ENCODE data around the gene NPHP4. TPM values are rescaled to one million over a fixed set of nuclear protein-coding genes. Genes with fewer than 3 reads are reported as not detected.

NPHP4 gene
- total RNA-seq, 1 experiment from 2014 or later = 3.9 TPM

GRCh38 chr1:6011161-6011945 is 19.1 kb upstream of the NPHP4 start:
- no peaks in the 10 kb centered on the region for H3K36me3 ChIP-seq (ENCODE audit: insufficient read depth, low read length)
- no peaks in the 10 kb centered on the region for H3K27me3 ChIP-seq (ENCODE audit: low read length)
- no peak overlapping the region for H3K27ac ChIP-seq (ENCODE audit: low read length)
- H3K9ac ChIP-seq (ENCODE audit: low read length) = no peak overlapping the region
- no peaks in the 10 kb centered on the region for H3K9me2 ChIP-seq (replicated peaks; ENCODE audit: insufficient read depth, low read length)
- no peak overlapping the region for H2AFZ ChIP-seq (ENCODE audit: low read length)
- no peak overlapping the region for H3K4me3 ChIP-seq (ENCODE audit: low read length)
- H3K4me1 ChIP-seq (ENCODE audit: low read length) = peaks cover 5% of the 10 kb centered on the region
- no peak for DNase-seq
- H3K79me2 ChIP-seq (ENCODE audit: low read length) = no peaks in the 10 kb centered on the region
- peaks cover 11% of the 10 kb centered on the region; the same call in 1 of the 2 replicates for H4K20me1 ChIP-seq (ENCODE audit: insufficient read depth, low read depth, low read length)
- H3K9me3 ChIP-seq (ENCODE audit: low read length) = no peaks in the 10 kb centered on the region
- no peak overlapping the region for H3K4me2 ChIP-seq (ENCODE audit: low read depth, low read length, poor library complexity, severe bottlenecking)

DNA sequence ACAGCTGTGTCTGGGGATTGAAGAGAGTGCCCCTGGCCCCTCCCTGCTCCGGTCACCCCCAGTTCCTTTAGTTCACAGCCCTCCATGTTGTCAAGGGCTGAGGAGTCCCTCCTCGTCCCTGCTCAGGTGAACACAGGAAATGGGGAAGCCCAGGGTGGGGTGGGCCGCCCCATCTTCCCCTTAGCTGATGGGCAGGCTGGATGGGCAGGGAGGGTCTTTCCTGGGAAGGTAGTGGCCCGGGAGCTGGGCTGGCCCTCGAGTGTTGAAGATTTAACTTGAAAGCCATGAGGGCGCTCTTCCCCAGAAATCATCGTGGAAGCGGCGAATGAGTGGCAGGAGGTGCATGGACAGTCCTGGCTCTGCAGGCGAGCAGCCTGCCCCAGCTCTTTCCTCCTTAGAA is 18.3 kb upstream of the NPHP4 start:
- H3K9ac ChIP-seq (ENCODE audit: low read length) = no peak overlapping the region
- H2AFZ ChIP-seq (ENCODE audit: low read length) = no peak overlapping the region
- H3K27me3 ChIP-seq (ENCODE audit: low read length) = no peaks in the 10 kb centered on the region
- H3K79me2 ChIP-seq (ENCODE audit: low read length) = no peaks in the 10 kb centered on the region
- no peak for DNase-seq
- peaks cover 5% of the 10 kb centered on the region for H3K4me1 ChIP-seq (ENCODE audit: low read length)
- H3K4me3 ChIP-seq (ENCODE audit: low read length) = no peak overlapping the region
- H3K9me3 ChIP-seq (ENCODE audit: low read length) = no peaks in the 10 kb centered on the region
- no peaks in the 10 kb centered on the region for H3K9me2 ChIP-seq (replicated peaks; ENCODE audit: insufficient read depth, low read length)
- peaks cover 11% of the 10 kb centered on the region; the same call in 1 of the 2 replicates for H4K20me1 ChIP-seq (ENCODE audit: insufficient read depth, low read depth, low read length)
- no peak overlapping the region for H3K27ac ChIP-seq (ENCODE audit: low read length)
- no peaks in the 10 kb centered on the region for H3K36me3 ChIP-seq (ENCODE audit: insufficient read depth, low read length)
- H3K4me2 ChIP-seq (ENCODE audit: low read depth, low read length, poor library complexity, severe bottlenecking) = no peak overlapping the region

- Histone ChIP-seq H3K79me2 (ENCODE audit: low read length) (no peaks in the 10 kb centered on the region), H3K9me3 (ENCODE audit: low read length) (no peaks in the 10 kb centered on the region), H3K9me2 (replicated peaks; ENCODE audit: insufficient read depth, low read length) (no peaks in the 10 kb centered on the region), H3K4me3 (ENCODE audit: low read length) (no peak overlapping the region), H3K4me2 (ENCODE audit: low read depth, low read length, poor library complexity, severe bottlenecking) (no peak overlapping the region), H3K4me1 (ENCODE audit: low read length) (peaks cover 5% of the 10 kb centered on the region), H3K27me3 (ENCODE audit: low read length) (no peaks in the 10 kb centered on the region), H3K9ac (ENCODE audit: low read length) (no peak overlapping the region), H2AFZ (ENCODE audit: low read length) (no peak overlapping the region), H3K27ac (ENCODE audit: low read length) (no peak overlapping the region), H3K36me3 (ENCODE audit: insufficient read depth, low read length) (no peaks in the 10 kb centered on the region), H4K20me1 (ENCODE audit: insufficient read depth, low read depth, low read length) (peaks cover 11% of the 10 kb centered on the region; the same call in 1 of the 2 replicates)
- DNase-seq = no peak
Measured at GRCh38 chr1:6009120-6010040, 17.2 kb upstream of the NPHP4 start.

DNA sequence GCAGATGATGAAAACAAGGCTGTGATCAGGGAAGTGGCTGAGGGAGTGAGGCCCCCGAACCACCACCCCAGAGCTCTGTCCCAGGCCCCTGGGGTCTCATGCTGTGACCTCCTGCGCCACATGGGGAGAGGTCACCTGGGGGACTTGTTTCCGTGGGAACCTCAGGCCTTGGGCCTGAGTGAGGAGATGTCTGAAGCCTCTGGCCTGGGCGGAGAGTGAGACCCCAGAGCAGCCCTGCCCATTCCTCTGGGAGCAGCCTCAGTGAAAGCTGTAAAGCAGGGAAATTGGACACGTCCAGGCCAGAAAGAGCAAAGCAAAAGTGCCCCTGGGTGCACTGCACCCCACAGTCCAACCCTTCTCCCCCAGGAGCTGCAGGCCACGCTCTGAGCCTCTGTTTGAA is 16.5 kb upstream of the NPHP4 start:
- H3K4me1 ChIP-seq (ENCODE audit: low read length) = peaks cover 5% of the 10 kb centered on the region
- H3K79me2 ChIP-seq (ENCODE audit: low read length) = no peaks in the 10 kb centered on the region

DNA sequence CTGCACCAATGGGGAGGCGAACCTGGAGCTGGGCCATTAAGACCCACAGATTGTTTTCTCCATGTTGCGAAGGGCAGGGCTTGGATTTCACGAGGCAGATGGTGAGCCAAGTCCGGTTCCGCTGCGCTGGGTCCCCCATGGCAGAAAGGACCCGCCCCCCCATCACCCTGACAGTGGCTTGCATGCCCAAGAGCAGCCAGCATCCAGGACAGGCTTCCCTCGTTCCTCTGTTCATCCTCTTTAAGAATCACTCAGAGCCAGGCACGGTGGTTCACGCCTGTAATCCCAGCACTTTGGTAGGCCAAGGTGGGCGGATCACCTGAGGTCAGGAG is 15.8 kb upstream of the NPHP4 start:
- H3K79me2 ChIP-seq (ENCODE audit: low read length) = no peaks in the 10 kb centered on the region
- no peak overlapping the region for H3K9ac ChIP-seq (ENCODE audit: low read length)
- DNase-seq = no peak
- no peak overlapping the region for H3K4me2 ChIP-seq (ENCODE audit: low read depth, low read length, poor library complexity, severe bottlenecking)
- H3K27ac ChIP-seq (ENCODE audit: low read length) = no peak overlapping the region
- no peaks in the 10 kb centered on the region for H3K36me3 ChIP-seq (ENCODE audit: insufficient read depth, low read length)
- H3K27me3 ChIP-seq (ENCODE audit: low read length) = no peaks in the 10 kb centered on the region
- no peaks in the 10 kb centered on the region for H3K9me3 ChIP-seq (ENCODE audit: low read length)
- peaks cover 3% of the 10 kb centered on the region for H3K4me1 ChIP-seq (ENCODE audit: low read length)
- H3K9me2 ChIP-seq (replicated peaks; ENCODE audit: insufficient read depth, low read length) = no peaks in the 10 kb centered on the region
- peaks cover 15% of the 10 kb centered on the region; the same call in 1 of the 2 replicates for H4K20me1 ChIP-seq (ENCODE audit: insufficient read depth, low read depth, low read length)
- H2AFZ ChIP-seq (ENCODE audit: low read length) = no peak overlapping the region
- H3K4me3 ChIP-seq (ENCODE audit: low read length) = no peak overlapping the region

More for the DNA sequence above, 16.5 kb upstream of the NPHP4 start:
- Histone ChIP-seq H3K4me3 (ENCODE audit: low read length) (no peak overlapping the region), H3K27me3 (ENCODE audit: low read length) (no peaks in the 10 kb centered on the region), H3K9ac (ENCODE audit: low read length) (no peak overlapping the region), H4K20me1 (ENCODE audit: insufficient read depth, low read depth, low read length) (peaks cover 11% of the 10 kb centered on the region; the same call in 1 of the 2 replicates), H3K9me3 (ENCODE audit: low read length) (no peaks in the 10 kb centered on the region), H2AFZ (ENCODE audit: low read length) (no peak overlapping the region), H3K4me2 (ENCODE audit: low read depth, low read length, poor library complexity, severe bottlenecking) (no peak overlapping the region), H3K36me3 (ENCODE audit: insufficient read depth, low read length) (no peaks in the 10 kb centered on the region), H3K9me2 (replicated peaks; ENCODE audit: insufficient read depth, low read length) (no peaks in the 10 kb centered on the region), H3K27ac (ENCODE audit: low read length) (no peak overlapping the region)
- no peak for DNase-seq

DNA sequence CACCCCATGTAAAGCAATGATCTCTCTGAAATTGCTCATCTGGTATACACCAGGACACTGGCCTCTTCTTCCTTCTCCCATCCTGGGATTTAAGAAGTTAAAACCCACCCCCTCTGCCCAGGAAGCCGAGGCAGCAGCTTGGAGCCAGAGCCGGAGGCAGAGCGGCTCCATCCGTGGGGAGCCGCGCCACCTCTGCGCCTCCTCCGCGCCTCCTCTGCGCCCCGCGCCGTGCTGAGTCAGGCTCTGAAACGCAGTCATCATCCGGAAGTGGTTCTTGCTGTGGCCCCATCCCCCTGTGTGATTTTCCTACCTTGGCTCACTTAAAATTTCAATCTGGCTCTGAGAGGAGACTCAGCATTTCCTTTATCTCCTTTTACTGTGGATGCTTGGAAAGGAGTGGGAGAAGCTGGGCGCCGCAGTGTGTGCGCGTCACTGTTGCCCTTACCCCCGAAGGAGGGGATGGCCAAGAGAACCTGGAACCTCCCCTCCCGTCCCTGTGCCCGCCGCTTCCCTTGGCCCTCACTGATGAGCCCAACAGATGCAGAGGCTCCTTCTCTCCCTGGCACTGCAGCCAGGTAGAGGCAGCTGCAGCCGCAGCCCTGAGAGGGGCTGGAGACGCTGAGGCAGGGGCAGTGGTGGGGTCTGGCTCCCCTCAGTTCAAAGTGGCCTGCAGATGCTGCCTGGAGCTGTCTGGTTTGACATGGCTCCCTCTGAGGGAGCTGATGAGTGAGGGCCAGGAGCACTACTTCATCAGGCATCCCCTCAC is 15.3 kb upstream of the NPHP4 start:
- no peak overlapping the region for H3K4me2 ChIP-seq (ENCODE audit: low read depth, low read length, poor library complexity, severe bottlenecking)
- H3K27me3 ChIP-seq (ENCODE audit: low read length) = no peaks in the 10 kb centered on the region
- no peaks in the 10 kb centered on the region for H3K4me1 ChIP-seq (ENCODE audit: low read length)
- no peaks in the 10 kb centered on the region for H3K9me3 ChIP-seq (ENCODE audit: low read length)
- no peaks in the 10 kb centered on the region for H3K36me3 ChIP-seq (ENCODE audit: insufficient read depth, low read length)
- H3K4me3 ChIP-seq (ENCODE audit: low read length) = no peak overlapping the region
- H2AFZ ChIP-seq (ENCODE audit: low read length) = no peak overlapping the region
- H3K27ac ChIP-seq (ENCODE audit: low read length) = no peak overlapping the region
- no peak overlapping the region for H3K9ac ChIP-seq (ENCODE audit: low read length)
- no peak for DNase-seq
- H3K9me2 ChIP-seq (replicated peaks; ENCODE audit: insufficient read depth, low read length) = no peaks in the 10 kb centered on the region
- H3K79me2 ChIP-seq (ENCODE audit: low read length) = no peaks in the 10 kb centered on the region
- peaks cover 15% of the 10 kb centered on the region; the same call in 1 of the 2 replicates for H4K20me1 ChIP-seq (ENCODE audit: insufficient read depth, low read depth, low read length)

DNA sequence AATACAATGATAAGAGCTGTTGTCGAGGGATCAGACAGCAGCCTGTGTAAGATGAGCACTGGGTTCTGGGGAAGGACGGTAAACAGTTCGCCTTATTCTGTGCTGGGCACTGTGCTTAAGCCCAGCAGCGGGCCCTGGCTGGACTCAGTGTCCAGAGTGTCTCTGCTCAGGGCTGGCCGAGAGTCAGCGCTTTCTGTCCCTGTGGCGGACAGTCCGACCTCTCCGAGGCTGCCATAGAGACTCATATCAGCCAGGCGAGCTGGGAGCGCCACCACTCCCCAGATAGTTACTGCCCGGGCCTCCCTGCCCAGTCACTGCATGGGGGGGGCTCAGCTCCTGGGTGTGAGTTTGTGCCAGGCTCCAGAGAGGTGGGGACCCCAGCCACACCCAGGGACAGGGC is 14.7 kb upstream of the NPHP4 start:
- H3K9me2 ChIP-seq (replicated peaks; ENCODE audit: insufficient read depth, low read length) = no peaks in the 10 kb centered on the region
- no peaks in the 10 kb centered on the region for H3K27me3 ChIP-seq (ENCODE audit: low read length)
- no peaks in the 10 kb centered on the region for H3K9me3 ChIP-seq (ENCODE audit: low read length)
- no peak overlapping the region for H3K9ac ChIP-seq (ENCODE audit: low read length)
- H4K20me1 ChIP-seq (ENCODE audit: insufficient read depth, low read depth, low read length) = peaks cover 16% of the 10 kb centered on the region; the same call in 1 of the 2 replicates
- H3K4me2 ChIP-seq (ENCODE audit: low read depth, low read length, poor library complexity, severe bottlenecking) = no peak overlapping the region
- H3K4me3 ChIP-seq (ENCODE audit: low read length) = no peak overlapping the region
- H3K79me2 ChIP-seq (ENCODE audit: low read length) = no peaks in the 10 kb centered on the region
- H3K36me3 ChIP-seq (ENCODE audit: insufficient read depth, low read length) = no peaks in the 10 kb centered on the region
- DNase-seq = no peak
- no peak overlapping the region for H3K27ac ChIP-seq (ENCODE audit: low read length)
- H2AFZ ChIP-seq (ENCODE audit: low read length) = no peak overlapping the region
- no peaks in the 10 kb centered on the region for H3K4me1 ChIP-seq (ENCODE audit: low read length)

Data from Karpas-422 (cell line).